ENCODE results near the gene FNBP1L.

DNA sequence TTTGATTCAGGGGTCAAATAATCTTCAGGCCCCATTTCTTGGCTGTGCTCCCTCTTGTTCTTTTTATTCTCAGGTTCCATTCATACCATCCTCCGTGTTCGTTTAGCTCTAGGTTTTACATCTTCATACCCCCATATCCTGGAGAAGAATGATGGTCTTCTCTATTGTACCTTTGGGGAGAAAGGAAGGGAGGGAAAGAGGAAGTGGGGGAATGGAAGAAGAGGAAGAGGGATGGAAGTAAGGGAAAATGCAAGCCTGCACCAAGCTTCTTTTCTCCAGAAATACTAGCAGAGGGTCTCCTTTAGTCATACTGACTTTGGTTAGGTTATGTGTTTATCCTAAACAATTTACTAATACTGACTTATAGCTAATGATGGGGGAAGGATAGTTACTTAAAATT, 52.4 kb downstream of the FNBP1L start:
- TF ChIP-seq, protein P1, sequence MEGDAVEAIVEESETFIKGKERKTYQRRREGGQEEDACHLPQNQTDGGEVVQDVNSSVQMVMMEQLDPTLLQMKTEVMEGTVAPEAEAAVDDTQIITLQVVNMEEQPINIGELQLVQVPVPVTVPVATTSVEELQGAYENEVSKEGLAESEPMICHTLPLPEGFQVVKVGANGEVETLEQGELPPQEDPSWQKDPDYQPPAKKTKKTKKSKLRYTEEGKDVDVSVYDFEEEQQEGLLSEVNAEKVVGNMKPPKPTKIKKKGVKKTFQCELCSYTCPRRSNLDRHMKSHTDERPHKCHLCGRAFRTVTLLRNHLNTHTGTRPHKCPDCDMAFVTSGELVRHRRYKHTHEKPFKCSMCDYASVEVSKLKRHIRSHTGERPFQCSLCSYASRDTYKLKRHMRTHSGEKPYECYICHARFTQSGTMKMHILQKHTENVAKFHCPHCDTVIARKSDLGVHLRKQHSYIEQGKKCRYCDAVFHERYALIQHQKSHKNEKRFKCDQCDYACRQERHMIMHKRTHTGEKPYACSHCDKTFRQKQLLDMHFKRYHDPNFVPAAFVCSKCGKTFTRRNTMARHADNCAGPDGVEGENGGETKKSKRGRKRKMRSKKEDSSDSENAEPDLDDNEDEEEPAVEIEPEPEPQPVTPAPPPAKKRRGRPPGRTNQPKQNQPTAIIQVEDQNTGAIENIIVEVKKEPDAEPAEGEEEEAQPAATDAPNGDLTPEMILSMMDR (IDR thresholded peaks at IDR 0.05) = no peak
- TF ChIP-seq EZH2 (IDR thresholded peaks at IDR 0.05) = no peak
- TF ChIP-seq EZH2phosphoT487 (IDR thresholded peaks at IDR 0.05) = no peak

Measured in neural progenitor cell (in vitro differentiated cells).